Brain microvascular endothelial cell (primary cell): ENCODE data around the gene PAM.

Source experiments
- DNase-seq: peaks from one replicate; pipeline ENCODE4 v3.0.0-alpha.2; 2020
- H3K27ac ChIP-seq: fragments of 250-450 bp; sonication (Bioruptor Pico); 2 replicates; pipeline ENCODE4 v1.5.1; 2020; ENCODE audit warnings: mild to moderate bottlenecking, moderate library complexity
- H3K27me3 ChIP-seq: fragments of 250-450 bp; sonication (Bioruptor Pico); replicated peaks from 2 replicates; pipeline ENCODE4 v1.5.1; 2020; ENCODE audit warnings: mild to moderate bottlenecking
- H3K36me3 ChIP-seq: fragments of 250-450 bp; sonication (Bioruptor Pico); replicated peaks from 2 replicates; pipeline ENCODE4 v1.5.1; 2020; ENCODE audit warnings: mild to moderate bottlenecking
- H3K4me3 ChIP-seq: 2 replicates; pipeline ENCODE4 v1.5.1; 2011; ENCODE audit warnings: low read depth, mild to moderate bottlenecking, control low read depth, low read length, moderate library complexity
- in situ Hi-C: cut with HindIII; loops from 2 replicates; pipeline ENCODE4 v1.10.0; 2017; ENCODE audit warnings: low sequenced_read_pairs, low pct_ligation_motif_present
- TF ChIP-seq, protein P1 (sequence below): IDR thresholded peaks from 2 replicates; pipeline ENCODE4 v1.5.1; 2011; ENCODE audit warnings: low read depth, mild to moderate bottlenecking, moderate library complexity, low read length, control low read depth, inconsistent platforms; ENCODE audit errors: missing control alignments

Gene PAM

GRCh38 chr5:102800427-102800826 lies 45.3 kb downstream of the PAM start:
- no peak for DNase-seq
- Histone ChIP-seq H3K36me3 (no peaks in the 10 kb centered on the region), H3K27ac (no peak overlapping the region), H3K27me3 (no peaks in the 10 kb centered on the region), H3K4me3 (no peak overlapping the region)
- TF ChIP-seq, protein P1, sequence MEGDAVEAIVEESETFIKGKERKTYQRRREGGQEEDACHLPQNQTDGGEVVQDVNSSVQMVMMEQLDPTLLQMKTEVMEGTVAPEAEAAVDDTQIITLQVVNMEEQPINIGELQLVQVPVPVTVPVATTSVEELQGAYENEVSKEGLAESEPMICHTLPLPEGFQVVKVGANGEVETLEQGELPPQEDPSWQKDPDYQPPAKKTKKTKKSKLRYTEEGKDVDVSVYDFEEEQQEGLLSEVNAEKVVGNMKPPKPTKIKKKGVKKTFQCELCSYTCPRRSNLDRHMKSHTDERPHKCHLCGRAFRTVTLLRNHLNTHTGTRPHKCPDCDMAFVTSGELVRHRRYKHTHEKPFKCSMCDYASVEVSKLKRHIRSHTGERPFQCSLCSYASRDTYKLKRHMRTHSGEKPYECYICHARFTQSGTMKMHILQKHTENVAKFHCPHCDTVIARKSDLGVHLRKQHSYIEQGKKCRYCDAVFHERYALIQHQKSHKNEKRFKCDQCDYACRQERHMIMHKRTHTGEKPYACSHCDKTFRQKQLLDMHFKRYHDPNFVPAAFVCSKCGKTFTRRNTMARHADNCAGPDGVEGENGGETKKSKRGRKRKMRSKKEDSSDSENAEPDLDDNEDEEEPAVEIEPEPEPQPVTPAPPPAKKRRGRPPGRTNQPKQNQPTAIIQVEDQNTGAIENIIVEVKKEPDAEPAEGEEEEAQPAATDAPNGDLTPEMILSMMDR = no peak
- in situ Hi-C loops = no loop called here

DNA sequence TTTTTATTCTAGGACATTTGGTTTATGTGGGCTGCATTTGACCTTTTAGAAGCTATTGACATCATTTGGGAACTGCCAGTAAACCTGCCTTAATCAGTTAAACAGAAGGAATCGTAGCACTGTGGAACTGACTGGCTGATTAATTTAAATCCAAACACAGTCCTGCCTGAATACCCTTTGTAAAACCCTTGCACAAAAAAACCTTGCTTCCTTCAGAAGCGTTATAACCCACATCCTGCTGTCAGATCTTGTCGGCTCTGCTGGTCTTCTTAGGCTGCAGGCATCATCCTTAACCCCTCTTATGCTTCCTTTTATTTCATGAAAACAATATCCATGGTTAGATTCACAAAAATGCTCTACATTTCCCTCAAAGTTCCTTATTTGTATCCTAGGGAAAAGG lies 46.3 kb downstream of the PAM start:
- no peak overlapping the region for H3K27ac ChIP-seq

DNA sequence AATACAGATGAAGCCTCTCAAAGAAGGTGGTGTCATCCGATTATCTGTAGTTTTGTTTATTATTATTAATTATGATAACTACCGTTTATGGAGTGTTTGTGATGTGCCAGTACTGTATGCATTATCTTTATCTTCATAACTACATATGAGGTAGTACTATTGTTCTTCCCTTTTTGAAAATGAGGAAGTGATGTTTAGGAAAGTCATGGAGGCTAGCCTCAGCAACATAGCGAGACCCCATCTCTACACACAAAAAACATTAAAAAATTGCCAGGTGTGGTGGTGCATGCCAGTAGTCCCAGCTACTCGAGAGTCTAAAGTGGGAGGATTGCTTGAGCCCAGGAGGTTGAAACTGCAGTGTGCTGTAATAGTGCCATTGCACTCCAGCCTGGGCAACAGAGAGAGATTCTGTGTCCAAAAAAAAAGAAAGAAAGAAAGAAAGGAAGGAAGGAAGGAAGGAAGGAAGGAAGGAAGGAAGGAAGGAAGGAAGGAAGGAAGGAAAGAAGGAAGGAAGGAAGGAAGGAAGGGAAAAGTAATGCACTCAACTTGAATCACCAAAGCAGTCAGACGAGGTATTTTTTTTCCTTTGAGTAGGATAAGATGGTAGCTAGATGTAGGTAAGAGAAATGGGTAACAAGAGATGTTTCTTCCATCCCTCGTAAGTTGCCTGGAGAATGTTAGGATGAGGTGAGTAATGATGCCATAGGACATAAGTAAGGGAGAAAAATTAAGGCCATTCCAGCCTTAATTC lies 47.8 kb downstream of the PAM start:
- Histone ChIP-seq H3K27me3 (no peaks in the 10 kb centered on the region), H3K27ac (no peak overlapping the region), H3K4me3 (no peak overlapping the region), H3K36me3 (no peaks in the 10 kb centered on the region)
- in situ Hi-C loops = no loop called here
- no peak for DNase-seq
- TF ChIP-seq, protein P1 = no peak

More for the DNA sequence above, 46.3 kb downstream of the PAM start:
- TF ChIP-seq, protein P1 = no peak
- no peak overlapping the region for H3K4me3 ChIP-seq
- no peaks in the 10 kb centered on the region for H3K36me3 ChIP-seq
- H3K27me3 ChIP-seq = no peaks in the 10 kb centered on the region
- in situ Hi-C loops = no loop called here
- DNase-seq = no peak

DNA sequence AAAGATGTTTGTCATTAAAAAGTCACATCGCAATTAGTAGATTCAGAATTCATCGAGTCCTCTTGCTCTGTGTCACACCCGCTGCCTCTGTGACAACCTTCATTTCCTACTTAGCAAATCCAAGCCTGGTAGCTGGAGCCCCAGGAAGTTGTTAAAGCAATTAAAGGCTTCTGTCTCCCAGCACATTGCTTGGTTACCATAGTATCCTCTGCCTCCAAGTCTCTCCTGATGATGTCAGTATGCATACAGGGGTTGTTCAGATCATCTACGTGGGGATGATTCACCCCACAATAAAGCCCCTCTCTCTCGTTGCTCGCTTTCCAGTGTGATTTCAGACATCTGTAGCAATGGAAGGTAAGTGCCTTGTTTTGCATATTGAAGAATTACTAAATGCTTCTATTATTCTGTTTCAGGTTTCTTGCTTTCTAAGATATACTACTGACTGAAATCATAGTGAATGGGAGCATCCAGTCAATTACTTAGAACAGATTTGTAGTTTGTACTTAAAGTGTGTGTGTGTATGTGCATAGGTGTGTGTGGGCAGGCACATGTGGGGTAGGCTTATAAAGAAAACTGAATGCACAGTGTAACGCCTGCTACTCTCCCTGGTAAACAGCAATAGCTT lies 52.9 kb downstream of the PAM start:
- TF ChIP-seq, protein P1 = no peak
- Histone ChIP-seq H3K4me3 (no peak overlapping the region), H3K36me3 (no peaks in the 10 kb centered on the region), H3K27me3 (no peaks in the 10 kb centered on the region), H3K27ac (no peak overlapping the region)
- DNase-seq = peak; percentile 58
- in situ Hi-C loops = no loop called here

GRCh38 chr5:102809033-102809432 lies 53.9 kb downstream of the PAM start:
- Histone ChIP-seq H3K27me3 (no peaks in the 10 kb centered on the region), H3K4me3 (no peak overlapping the region), H3K27ac (no peak overlapping the region), H3K36me3 (no peaks in the 10 kb centered on the region)
- in situ Hi-C loops = no loop called here
- no peak for DNase-seq
- TF ChIP-seq, protein P1 = no peak
